ENCODE results near the gene SERPINA1.

Gene SERPINA1

GRCh38 chr14:94380225-94381148 is 7.9 kb downstream of the SERPINA1 start:
- Mint-ChIP-seq H3K27me3 (peaks cover 2% of the 10 kb centered on the region), H3K27ac (no peak overlapping the region), H3K4me1 (no peaks in the 10 kb centered on the region), H3K4me3 (no peak overlapping the region), H3K36me3 (no peaks in the 10 kb centered on the region), H3K9me3 (no peaks in the 10 kb centered on the region)

GRCh38 chr14:94379291-94380224 is 8.8 kb downstream of the SERPINA1 start:
- Mint-ChIP-seq H3K27ac (no peak overlapping the region), H3K9me3 (no peaks in the 10 kb centered on the region), H3K4me3 (no peak overlapping the region)

GRCh38 chr14:94378527-94379290 is 9.7 kb downstream of the SERPINA1 start:
- H3K36me3 Mint-ChIP-seq: no peaks in the 10 kb centered on the region
- H3K9me3 Mint-ChIP-seq: no peaks in the 10 kb centered on the region
- no peak overlapping the region for H3K4me3 Mint-ChIP-seq
- H3K27ac Mint-ChIP-seq: no peak overlapping the region
- H3K27me3 Mint-ChIP-seq: peaks cover 2% of the 10 kb centered on the region
- no peaks in the 10 kb centered on the region for H3K4me1 Mint-ChIP-seq

More at GRCh38 chr14:94379291-94380224, 8.8 kb downstream of the SERPINA1 start:
- H3K27me3 Mint-ChIP-seq: peaks cover 2% of the 10 kb centered on the region
- no peaks in the 10 kb centered on the region for H3K36me3 Mint-ChIP-seq
- no peaks in the 10 kb centered on the region for H3K4me1 Mint-ChIP-seq

GRCh38 chr14:94377866-94378470 is 10.4 kb downstream of the SERPINA1 start:
- Mint-ChIP-seq H3K4me1 (no peaks in the 10 kb centered on the region), H3K4me3 (no peak overlapping the region), H3K36me3 (no peaks in the 10 kb centered on the region), H3K27ac (no peak overlapping the region), H3K27me3 (peaks cover 2% of the 10 kb centered on the region), H3K9me3 (no peaks in the 10 kb centered on the region)

GRCh38 chr14:94376976-94377865 is 11.2 kb downstream of the SERPINA1 start:
- H3K4me3 Mint-ChIP-seq: no peak overlapping the region
- H3K27me3 Mint-ChIP-seq: peaks cover 2% of the 10 kb centered on the region
- H3K4me1 Mint-ChIP-seq: no peaks in the 10 kb centered on the region
- no peaks in the 10 kb centered on the region for H3K9me3 Mint-ChIP-seq
- no peaks in the 10 kb centered on the region for H3K36me3 Mint-ChIP-seq
- H3K27ac Mint-ChIP-seq: no peak overlapping the region

DNA sequence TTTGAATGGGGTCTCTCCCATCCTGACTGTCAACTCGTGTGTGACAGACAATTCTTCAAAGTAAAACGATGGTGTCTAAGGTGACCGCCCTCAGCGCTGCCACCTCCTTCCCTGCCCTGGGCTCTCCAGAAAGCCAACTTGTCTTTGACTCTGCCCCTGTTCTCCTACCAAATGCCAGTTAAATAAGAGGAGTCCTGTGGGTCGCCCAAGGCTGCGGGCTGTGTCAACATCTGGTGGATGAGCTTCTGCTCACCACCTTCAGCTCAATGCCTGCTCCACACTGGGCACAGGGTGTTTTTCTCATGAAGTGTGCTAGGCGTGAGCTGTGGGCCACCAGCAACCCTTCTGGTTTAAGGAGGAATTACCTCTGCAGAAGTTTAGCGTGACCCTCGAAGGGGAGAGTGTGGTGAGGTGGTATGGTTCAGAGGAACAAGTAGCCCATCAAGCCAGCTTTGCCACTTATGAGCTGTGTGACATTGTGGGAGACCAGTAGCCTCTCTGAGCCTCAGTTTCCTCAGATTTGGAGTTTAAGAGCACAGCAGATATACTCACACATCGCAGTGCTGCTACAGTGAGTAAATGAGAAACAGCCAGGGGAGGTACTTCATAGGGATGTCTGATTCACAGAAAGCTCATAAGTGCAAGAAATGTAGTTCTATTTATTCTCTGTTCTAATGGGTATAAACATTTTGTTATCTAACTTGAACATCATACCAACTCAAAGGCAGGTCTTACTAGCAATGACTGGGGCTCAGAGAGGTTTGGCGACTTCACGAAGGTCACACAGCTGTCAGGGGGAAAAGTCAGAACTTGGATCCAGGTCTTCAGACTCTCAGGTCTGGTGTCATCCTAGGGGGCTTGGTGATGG is 12.1 kb downstream of the SERPINA1 start:
- H3K27me3 Mint-ChIP-seq: peaks cover 2% of the 10 kb centered on the region
- H3K4me1 Mint-ChIP-seq: no peaks in the 10 kb centered on the region
- H3K36me3 Mint-ChIP-seq: no peaks in the 10 kb centered on the region
- H3K27ac Mint-ChIP-seq: no peak overlapping the region
- no peak overlapping the region for H3K4me3 Mint-ChIP-seq
- no peaks in the 10 kb centered on the region for H3K9me3 Mint-ChIP-seq

DNA sequence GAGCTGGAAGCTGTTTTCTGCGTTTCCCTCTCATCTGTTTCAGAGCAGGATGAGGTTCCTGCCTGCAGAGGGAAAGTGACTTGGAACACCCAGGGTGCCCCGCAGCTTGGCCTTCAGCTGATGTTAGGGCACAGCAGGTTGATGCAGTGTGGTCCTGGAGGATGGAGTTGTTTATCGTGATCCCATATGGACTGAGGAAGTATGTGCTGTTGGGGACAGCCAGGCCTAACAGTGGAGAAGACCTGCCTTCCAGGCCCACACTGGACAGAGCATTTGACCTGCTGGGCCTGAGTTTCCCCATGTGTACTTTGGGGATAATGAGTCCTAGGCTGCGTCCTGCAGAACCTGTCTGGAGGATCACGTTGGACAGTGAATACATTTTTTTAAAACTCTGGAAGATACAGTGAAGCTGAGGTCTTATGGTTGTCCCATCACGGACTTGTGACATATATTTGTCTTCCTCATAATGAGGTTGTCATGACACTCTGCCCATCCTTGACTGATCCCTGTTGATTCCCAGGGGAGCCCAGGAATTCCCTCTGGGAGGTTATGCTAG is 12.8 kb downstream of the SERPINA1 start:
- Mint-ChIP-seq H3K4me1 (no peaks in the 10 kb centered on the region), H3K27me3 (peaks cover 2% of the 10 kb centered on the region), H3K4me3 (no peak overlapping the region), H3K36me3 (no peaks in the 10 kb centered on the region), H3K9me3 (no peaks in the 10 kb centered on the region), H3K27ac (no peak overlapping the region)

- H3K27ac Mint-ChIP-seq: no peak overlapping the region
- H3K4me1 Mint-ChIP-seq: no peaks in the 10 kb centered on the region
- no peaks in the 10 kb centered on the region for H3K9me3 Mint-ChIP-seq
- H3K4me3 Mint-ChIP-seq: no peak overlapping the region
- peaks cover 2% of the 10 kb centered on the region for H3K27me3 Mint-ChIP-seq
- no peaks in the 10 kb centered on the region for H3K36me3 Mint-ChIP-seq
Observed at GRCh38 chr14:94374749-94375260, 13.6 kb downstream of the SERPINA1 start.

- no peak overlapping the region for H3K4me3 Mint-ChIP-seq
- H3K9me3 Mint-ChIP-seq: no peaks in the 10 kb centered on the region
- peaks cover 2% of the 10 kb centered on the region for H3K27me3 Mint-ChIP-seq
- no peak overlapping the region for H3K27ac Mint-ChIP-seq
- H3K36me3 Mint-ChIP-seq: no peaks in the 10 kb centered on the region
- H3K4me1 Mint-ChIP-seq: no peaks in the 10 kb centered on the region
Observed at GRCh38 chr14:94374116-94374515, 14.3 kb downstream of the SERPINA1 start.

DNA sequence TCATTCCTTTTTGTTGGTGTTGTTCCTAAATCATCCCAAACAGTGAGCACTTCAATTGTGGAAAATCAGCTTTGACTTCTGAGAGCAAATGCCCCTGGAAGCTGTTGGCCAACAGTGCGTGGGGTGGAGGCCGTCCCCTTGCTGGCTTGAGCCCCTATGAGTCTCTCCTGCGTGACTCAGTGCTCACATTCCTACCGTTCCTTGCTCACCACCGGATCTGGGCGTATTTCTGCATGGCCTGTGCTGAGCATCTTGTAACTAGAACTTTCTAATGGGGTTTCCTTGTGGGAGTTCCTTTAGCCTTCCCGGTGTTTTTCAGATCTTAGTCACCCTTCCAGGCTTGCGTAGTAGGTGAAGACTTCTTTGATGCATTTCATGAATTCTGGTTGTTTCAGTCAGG is 14.7 kb downstream of the SERPINA1 start:
- no peaks in the 10 kb centered on the region for H3K9me3 Mint-ChIP-seq
- no peaks in the 10 kb centered on the region for H3K36me3 Mint-ChIP-seq
- H3K27ac Mint-ChIP-seq: no peak overlapping the region
- no peaks in the 10 kb centered on the region for H3K4me1 Mint-ChIP-seq
- no peak overlapping the region for H3K4me3 Mint-ChIP-seq
- H3K27me3 Mint-ChIP-seq: peaks cover 2% of the 10 kb centered on the region

DNA sequence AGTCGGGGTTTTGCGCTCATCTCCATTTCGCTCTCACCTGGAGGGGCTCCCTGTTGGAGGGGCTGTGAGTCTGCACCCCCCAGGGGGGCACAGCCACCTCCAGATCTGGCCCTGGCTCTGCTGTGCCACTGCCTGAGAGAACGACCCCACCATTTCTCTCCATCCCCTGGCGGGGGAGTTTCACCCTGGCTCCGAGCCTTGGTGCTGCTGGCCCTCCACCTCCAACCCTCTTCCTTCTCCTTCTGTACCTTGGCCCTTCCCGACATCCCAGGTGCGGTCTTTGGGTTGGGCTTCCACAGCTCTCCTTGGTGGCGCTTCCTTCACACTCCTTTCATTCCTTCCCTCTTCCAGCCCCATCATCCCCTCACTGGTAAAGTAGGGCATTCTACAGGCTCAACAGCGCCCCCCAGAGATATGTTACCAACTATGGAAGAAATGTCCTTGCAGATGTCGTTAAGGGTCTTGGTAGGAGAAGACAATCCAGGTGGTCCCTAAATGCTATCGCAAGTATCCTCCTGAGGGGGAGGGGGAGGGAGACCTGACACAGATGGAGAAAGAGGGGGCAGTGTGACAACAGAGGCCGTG is 16.3 kb downstream of the SERPINA1 start:
- Mint-ChIP-seq H3K4me3 (no peak overlapping the region), H3K9me3 (no peaks in the 10 kb centered on the region), H3K27ac (no peak overlapping the region), H3K36me3 (no peaks in the 10 kb centered on the region), H3K27me3 (peaks cover 2% of the 10 kb centered on the region), H3K4me1 (no peaks in the 10 kb centered on the region)

DNA sequence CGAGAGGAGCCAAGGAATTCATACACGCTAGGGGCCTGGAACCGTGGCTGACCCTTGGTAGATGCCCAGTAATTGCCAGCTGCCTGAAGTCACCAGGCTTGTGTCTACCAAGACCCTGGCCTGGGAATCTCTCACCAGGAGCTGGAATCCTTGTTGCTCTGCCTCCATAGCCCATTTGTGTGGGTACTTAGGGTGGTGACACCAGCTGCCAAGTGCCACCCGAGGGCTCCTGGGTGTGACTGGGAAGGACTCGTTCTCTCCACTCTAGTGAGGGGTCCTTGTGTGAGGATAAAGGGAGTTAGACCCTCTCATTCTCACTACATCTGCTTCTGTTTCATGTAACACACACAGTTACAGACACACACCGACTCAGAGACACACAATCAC is 17.9 kb downstream of the SERPINA1 start:
- Mint-ChIP-seq H3K36me3 (no peaks in the 10 kb centered on the region), H3K27ac (no peak overlapping the region), H3K4me1 (no peaks in the 10 kb centered on the region), H3K27me3 (no peaks in the 10 kb centered on the region), H3K9me3 (no peaks in the 10 kb centered on the region), H3K4me3 (no peak overlapping the region)
